ENCODE data around the gene MBD3L5. TPM values are rescaled to one million over a fixed set of nuclear protein-coding genes. Genes with fewer than 3 reads are reported as not detected.
"Not testable (repeated sequence)": the region's sequence is repeated elsewhere in the genome, so short reads cannot be mapped to it uniquely, and the experiment has no call there.

Gene MBD3L5
- total RNA-seq, 1 experiment from 2014 or later, result not detected

DNA sequence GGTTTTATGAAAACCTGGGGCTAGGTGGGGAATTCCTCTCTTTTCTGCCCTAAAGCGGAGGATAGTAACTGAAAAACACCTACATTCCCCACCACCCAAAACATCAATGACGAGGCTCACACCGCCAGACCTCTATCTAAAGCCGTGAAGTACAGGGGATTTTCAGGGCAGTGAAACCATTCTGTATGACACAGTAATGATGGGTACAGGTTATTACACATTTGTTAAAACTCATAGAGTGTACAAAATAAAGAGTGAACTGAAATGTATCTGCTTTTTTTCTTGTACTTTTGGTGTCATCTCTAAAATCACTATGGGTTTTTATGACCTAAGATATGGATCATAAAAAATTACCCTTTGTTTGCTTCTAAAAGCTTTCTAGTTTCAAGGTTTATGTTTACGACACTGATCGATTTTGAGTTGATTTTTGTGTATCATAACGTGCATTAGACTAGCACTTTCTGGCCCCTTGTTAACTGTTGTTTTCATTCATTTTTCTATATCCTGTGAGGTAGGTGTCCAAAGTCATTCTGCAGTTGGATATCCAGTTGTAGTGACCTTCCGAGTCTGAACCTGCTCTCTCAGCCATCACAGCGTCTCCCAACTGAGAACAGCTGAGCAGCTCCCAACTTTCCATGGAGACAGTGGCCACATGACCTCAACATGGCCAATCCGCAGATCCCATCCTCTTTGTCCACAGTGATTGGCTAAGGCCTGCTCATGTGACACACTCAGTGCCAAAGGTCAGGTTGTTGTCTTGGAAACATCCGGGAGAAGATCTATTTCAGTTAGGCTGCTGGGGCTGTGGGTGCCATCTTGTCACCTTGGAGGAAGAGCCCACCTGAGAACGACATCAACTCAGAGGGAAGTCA is 19.4 kb upstream of the MBD3L5 start:
- no peaks in the 10 kb centered on the region for H3K4me1 ChIP-seq (replicated peaks; ENCODE audit: insufficient read depth)
- POLR2A ChIA-PET (ENCODE audit: unreplicated experiment), result no interaction called here
- DNase-seq, result no peak
- H3K4me2 ChIP-seq, result no peak overlapping the region
- no peak for TF ChIP-seq EZH2 (IDR thresholded peaks at IDR 0.05; ENCODE audit: low read depth)
- TF ChIP-seq, protein P1, sequence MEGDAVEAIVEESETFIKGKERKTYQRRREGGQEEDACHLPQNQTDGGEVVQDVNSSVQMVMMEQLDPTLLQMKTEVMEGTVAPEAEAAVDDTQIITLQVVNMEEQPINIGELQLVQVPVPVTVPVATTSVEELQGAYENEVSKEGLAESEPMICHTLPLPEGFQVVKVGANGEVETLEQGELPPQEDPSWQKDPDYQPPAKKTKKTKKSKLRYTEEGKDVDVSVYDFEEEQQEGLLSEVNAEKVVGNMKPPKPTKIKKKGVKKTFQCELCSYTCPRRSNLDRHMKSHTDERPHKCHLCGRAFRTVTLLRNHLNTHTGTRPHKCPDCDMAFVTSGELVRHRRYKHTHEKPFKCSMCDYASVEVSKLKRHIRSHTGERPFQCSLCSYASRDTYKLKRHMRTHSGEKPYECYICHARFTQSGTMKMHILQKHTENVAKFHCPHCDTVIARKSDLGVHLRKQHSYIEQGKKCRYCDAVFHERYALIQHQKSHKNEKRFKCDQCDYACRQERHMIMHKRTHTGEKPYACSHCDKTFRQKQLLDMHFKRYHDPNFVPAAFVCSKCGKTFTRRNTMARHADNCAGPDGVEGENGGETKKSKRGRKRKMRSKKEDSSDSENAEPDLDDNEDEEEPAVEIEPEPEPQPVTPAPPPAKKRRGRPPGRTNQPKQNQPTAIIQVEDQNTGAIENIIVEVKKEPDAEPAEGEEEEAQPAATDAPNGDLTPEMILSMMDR (conservative IDR thresholded peaks at IDR 0.05), result no peak
- H3K79me2 ChIP-seq (ENCODE audit: low read depth), result no peaks in the 10 kb centered on the region
- H3K36me3 ChIP-seq (ENCODE audit: low read depth), result no peaks in the 10 kb centered on the region
- no peak overlapping the region for H3K27ac ChIP-seq
- no peak overlapping the region for H3K4me3 ChIP-seq
- intact Hi-C loops (cut with micrococcal nuclease; ENCODE audit: unreplicated experiment), result no loop called here
- H2AFZ ChIP-seq, result no peak overlapping the region
- no peaks in the 10 kb centered on the region for H4K20me1 ChIP-seq (ENCODE audit: insufficient read depth)
- CTCF ChIA-PET, result no interaction called here
- BruUV-seq (replicated peaks), result no TSS peak
- H3K9me3 ChIP-seq (ENCODE audit: insufficient read depth, low read depth), result no peaks in the 10 kb centered on the region
- no peaks in the 10 kb centered on the region for H3F3A ChIP-seq (ENCODE audit: insufficient read depth, low read depth)
- H3K9me2 ChIP-seq (ENCODE audit: insufficient read depth), result no peaks in the 10 kb centered on the region
- peaks cover 26% of the 10 kb centered on the region for H3K27me3 ChIP-seq (ENCODE audit: insufficient read depth, low read depth)

DNA sequence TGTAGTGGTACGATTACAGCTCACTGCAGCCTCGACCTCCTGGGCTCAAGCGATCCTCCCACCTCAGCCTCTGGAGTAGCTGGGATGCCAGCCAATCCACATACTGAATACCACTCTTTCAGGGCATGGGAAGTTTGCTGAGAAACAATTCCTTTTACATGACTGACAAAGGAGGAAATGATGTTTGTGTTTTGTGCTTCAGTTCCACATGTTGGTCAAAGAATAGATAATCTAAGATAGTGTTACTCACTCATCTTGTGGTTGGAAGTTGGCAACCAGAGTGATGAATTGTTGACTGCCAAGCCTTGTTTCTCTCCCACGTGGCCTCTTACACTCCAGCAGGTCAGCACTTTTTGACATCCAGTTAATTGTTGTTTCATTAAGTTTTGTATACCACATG is 16.7 kb upstream of the MBD3L5 start:
- CTCF ChIA-PET, result no interaction called here
- Histone ChIP-seq H3K4me3 (no peak overlapping the region), H3K36me3 (ENCODE audit: low read depth) (no peaks in the 10 kb centered on the region), H2AFZ (no peak overlapping the region), H3K4me2 (no peak overlapping the region), H3K79me2 (ENCODE audit: low read depth) (no peaks in the 10 kb centered on the region), H3K9me3 (ENCODE audit: insufficient read depth, low read depth) (no peaks in the 10 kb centered on the region), H3K4me1 (replicated peaks; ENCODE audit: insufficient read depth) (no peaks in the 10 kb centered on the region), H3K27me3 (ENCODE audit: insufficient read depth, low read depth) (peaks cover 27% of the 10 kb centered on the region), H3K9me2 (ENCODE audit: insufficient read depth) (no peaks in the 10 kb centered on the region), H3K27ac (no peak overlapping the region), H4K20me1 (ENCODE audit: insufficient read depth) (no peaks in the 10 kb centered on the region), H3F3A (ENCODE audit: insufficient read depth, low read depth) (no peaks in the 10 kb centered on the region)
- DNase-seq, result no peak
- BruUV-seq (replicated peaks), result no TSS peak
- POLR2A ChIA-PET (ENCODE audit: unreplicated experiment), result no interaction called here
- intact Hi-C loops (cut with micrococcal nuclease; ENCODE audit: unreplicated experiment), result no loop called here
- no peak for TF ChIP-seq EZH2 (IDR thresholded peaks at IDR 0.05; ENCODE audit: low read depth)
- TF ChIP-seq, protein P1 (conservative IDR thresholded peaks at IDR 0.05), result no peak

DNA sequence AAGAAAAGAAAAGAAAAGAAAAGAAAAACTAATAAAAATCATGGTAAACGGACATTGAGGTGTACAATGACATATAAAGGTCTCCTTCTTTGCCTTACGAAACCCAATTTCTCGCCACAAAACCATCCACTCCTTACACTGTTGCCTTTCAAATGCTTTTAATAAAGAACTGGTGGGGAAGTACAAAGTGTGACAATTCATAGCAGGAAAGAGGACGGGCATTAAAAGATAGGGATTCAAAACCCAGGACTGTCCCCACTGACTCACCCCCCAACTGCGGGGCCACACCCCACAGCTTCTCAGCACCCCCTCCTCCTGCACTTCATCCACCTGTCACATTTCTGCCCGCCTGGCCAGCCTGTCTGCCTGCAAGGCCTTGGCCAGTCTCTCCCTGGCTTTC is 11.6 kb upstream of the MBD3L5 start:
- CTCF ChIA-PET, result no interaction called here
- TF ChIP-seq, protein P1 (conservative IDR thresholded peaks at IDR 0.05), result no peak
- TF ChIP-seq EZH2 (IDR thresholded peaks at IDR 0.05; ENCODE audit: low read depth), result no peak
- intact Hi-C loops (cut with micrococcal nuclease; ENCODE audit: unreplicated experiment), result no loop called here

DNA sequence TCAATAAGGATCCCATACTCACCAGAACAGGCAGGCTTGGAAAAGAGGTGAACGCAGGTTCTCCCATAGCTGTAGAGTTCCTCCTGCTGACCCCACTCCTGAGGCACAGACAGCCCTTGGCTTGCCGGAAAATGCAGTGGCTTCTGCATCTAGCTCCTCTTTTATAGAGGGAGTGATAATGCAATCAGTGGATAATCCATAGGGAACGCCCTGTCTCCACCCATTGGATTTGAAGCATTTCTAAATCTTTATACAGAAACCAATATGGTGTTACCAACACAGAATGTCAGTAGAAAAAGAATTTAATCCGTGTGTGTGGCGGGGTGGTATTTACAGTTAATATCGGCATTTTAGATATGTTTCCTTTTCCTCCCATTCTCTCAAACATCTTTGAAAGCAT is 9.0 kb upstream of the MBD3L5 start, which contains the start of gene MBD3L2B:
Gene MBD3L2B (minus strand): TSS at position 101 of the 400 bp plus-strand sequence. CDS start 34 bp downstream, at position 67.
- H3K9me2 ChIP-seq (ENCODE audit: insufficient read depth); BruUV-seq (replicated peaks); CTCF ChIA-PET; H2AFZ ChIP-seq; H3K9me3 ChIP-seq (ENCODE audit: insufficient read depth, low read depth); H3K4me2 ChIP-seq; H3F3A ChIP-seq (ENCODE audit: insufficient read depth, low read depth); POLR2A ChIA-PET (ENCODE audit: unreplicated experiment); intact Hi-C loops (cut with micrococcal nuclease; ENCODE audit: unreplicated experiment); DNase-seq; H3K79me2 ChIP-seq (ENCODE audit: low read depth); H3K36me3 ChIP-seq (ENCODE audit: low read depth); H3K27ac ChIP-seq; H4K20me1 ChIP-seq (ENCODE audit: insufficient read depth); H3K4me3 ChIP-seq; H3K4me1 ChIP-seq (replicated peaks; ENCODE audit: insufficient read depth): not testable (repeated sequence)
- H3K27me3 ChIP-seq (ENCODE audit: insufficient read depth, low read depth), result peaks cover 18% of the 10 kb centered on the region

More for the DNA sequence above, 11.6 kb upstream of the MBD3L5 start:
- Histone ChIP-seq H3K9me3 (ENCODE audit: insufficient read depth, low read depth) (no peaks in the 10 kb centered on the region), H3F3A (ENCODE audit: insufficient read depth, low read depth) (no peaks in the 10 kb centered on the region), H3K4me3 (no peak overlapping the region), H2AFZ (no peak overlapping the region), H3K79me2 (ENCODE audit: low read depth) (no peaks in the 10 kb centered on the region), H3K27ac (no peak overlapping the region), H3K36me3 (ENCODE audit: low read depth) (no peaks in the 10 kb centered on the region), H3K27me3 (ENCODE audit: insufficient read depth, low read depth) (peaks cover 18% of the 10 kb centered on the region), H3K4me2 (no peak overlapping the region), H4K20me1 (ENCODE audit: insufficient read depth) (no peaks in the 10 kb centered on the region), H3K4me1 (replicated peaks; ENCODE audit: insufficient read depth) (no peaks in the 10 kb centered on the region), H3K9me2 (ENCODE audit: insufficient read depth) (no peaks in the 10 kb centered on the region)
- DNase-seq, result no peak
- POLR2A ChIA-PET (ENCODE audit: unreplicated experiment), result no interaction called here
- no TSS peak for BruUV-seq (replicated peaks)

DNA sequence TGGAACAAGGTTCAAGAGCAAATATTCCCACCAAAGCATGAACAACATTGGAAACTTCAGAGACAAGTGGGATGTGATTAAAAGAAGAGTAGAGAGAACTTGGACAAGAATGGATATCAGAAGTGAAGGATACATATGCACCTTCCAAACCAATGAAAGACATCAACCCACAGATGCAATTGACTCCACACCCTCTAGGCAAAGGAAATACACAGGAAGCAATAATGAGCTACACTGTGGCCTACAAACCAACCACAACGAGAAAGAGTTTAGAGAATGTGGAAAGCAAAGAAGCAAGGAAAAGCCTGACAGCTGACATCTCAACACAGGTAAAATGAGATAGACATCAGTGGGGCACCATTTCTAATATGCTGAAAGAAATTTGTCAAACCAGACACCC is 1.6 kb upstream of the MBD3L5 start:
- H3K9me2 ChIP-seq (ENCODE audit: insufficient read depth); H3F3A ChIP-seq (ENCODE audit: insufficient read depth, low read depth); H3K27me3 ChIP-seq (ENCODE audit: insufficient read depth, low read depth); H2AFZ ChIP-seq; BruUV-seq (replicated peaks); H3K4me1 ChIP-seq (replicated peaks; ENCODE audit: insufficient read depth); intact Hi-C loops (cut with micrococcal nuclease; ENCODE audit: unreplicated experiment); H4K20me1 ChIP-seq (ENCODE audit: insufficient read depth); H3K4me3 ChIP-seq; H3K9me3 ChIP-seq (ENCODE audit: insufficient read depth, low read depth); H3K36me3 ChIP-seq (ENCODE audit: low read depth); POLR2A ChIA-PET (ENCODE audit: unreplicated experiment); H3K27ac ChIP-seq; H3K79me2 ChIP-seq (ENCODE audit: low read depth); H3K4me2 ChIP-seq; DNase-seq; CTCF ChIA-PET: not testable (repeated sequence)
